ACC112 (cell line): ENCODE data around the gene RPP38.

ENCODE experiments used
- H2AFZ ChIP-seq: fragments of 200-600 bp; sonication (generic); one replicate; pipeline ENCODE4 v1.6.0; 2017; ENCODE audit warnings: antibody characterized with exemption, low read length; ENCODE audit not compliant: unreplicated experiment
- H3K27ac ChIP-seq: fragments of 200-600 bp; sonication (generic); 2 replicates; pipeline ENCODE4 v1.5.1; 2014; ENCODE audit warnings: low read depth, mild to moderate bottlenecking, antibody characterized with exemption, low read length, moderate library complexity
- H3K27me3 ChIP-seq: fragments of 200-600 bp; sonication (generic); 2 replicates; pipeline ENCODE4 v1.6.1; 2014; ENCODE audit warnings: mild to moderate bottlenecking, antibody characterized with exemption, low read length, moderate library complexity, mixed read lengths; ENCODE audit not compliant: insufficient read depth
- H3K36me3 ChIP-seq: fragments of 200-600 bp; sonication (generic); 2 replicates; pipeline ENCODE4 v1.6.1; 2016; ENCODE audit warnings: mild to moderate bottlenecking, antibody characterized with exemption, low read length, moderate library complexity, mixed read lengths; ENCODE audit not compliant: insufficient read depth
- H3K4me1 ChIP-seq: fragments of 200-600 bp; sonication (generic); one replicate; pipeline ENCODE4 v1.6.1; 2016; ENCODE audit warnings: low read length, mixed read lengths; ENCODE audit not compliant: insufficient read depth, unreplicated experiment, control insufficient read depth
- H3K4me3 ChIP-seq: fragments of 200-600 bp; sonication (generic); 2 replicates; pipeline ENCODE4 v1.5.1; 2014; ENCODE audit warnings: mild to moderate bottlenecking, low read depth, low read length
- H3K79me2 ChIP-seq: fragments of 200-600 bp; sonication (generic); one replicate; pipeline ENCODE4 v1.6.0; 2016; ENCODE audit warnings: low read length; ENCODE audit not compliant: control insufficient read depth, unreplicated experiment, insufficient read depth

The RPP38 gene

DNA sequence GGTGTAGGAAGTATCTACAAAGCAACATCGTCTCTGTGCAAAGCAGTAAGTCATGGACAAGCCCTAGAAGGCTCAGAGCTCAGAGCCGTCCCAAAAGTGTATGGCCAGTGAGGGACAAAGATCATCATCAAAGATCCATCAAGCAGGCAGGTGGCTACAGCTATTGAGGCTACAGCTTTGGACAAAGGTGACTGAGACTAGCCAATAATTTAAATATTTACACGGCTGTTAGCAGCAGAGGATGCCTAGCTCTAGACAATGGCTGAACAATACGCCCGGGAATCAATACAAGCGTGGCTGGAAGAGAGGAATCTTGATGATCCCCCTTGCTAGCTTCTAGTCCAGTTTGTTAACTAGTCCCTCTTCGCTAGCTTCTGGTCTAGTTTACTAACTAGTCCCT, 53.4 kb downstream of the RPP38 start:
- Histone ChIP-seq H3K27ac (no peak overlapping the region), H3K79me2 (peaks cover 49% of the 10 kb centered on the region), H3K27me3 (no peaks in the 10 kb centered on the region), H3K4me3 (no peak overlapping the region), H3K4me1 (peaks cover 6% of the 10 kb centered on the region), H3K36me3 (no peaks in the 10 kb centered on the region), H2AFZ (no peak overlapping the region)

DNA sequence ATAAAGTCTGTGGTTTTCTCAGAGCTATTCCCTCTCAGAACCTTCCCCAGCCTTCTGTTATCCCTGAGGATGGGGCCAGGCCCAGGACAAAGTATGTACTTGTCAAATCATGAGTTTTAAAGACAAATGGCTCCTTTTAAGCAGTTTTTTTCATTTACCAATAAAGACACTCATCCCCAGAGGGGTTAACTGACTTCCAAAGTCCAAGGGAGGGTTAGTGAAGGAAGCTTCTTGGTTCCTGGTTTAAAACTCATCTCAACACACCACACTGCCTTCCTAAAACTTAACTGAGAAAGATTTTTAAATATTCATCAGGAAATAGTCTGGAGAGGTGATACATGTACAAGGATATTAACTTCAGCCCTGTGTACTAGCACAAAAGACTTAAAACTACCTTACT, 55.4 kb downstream of the RPP38 start:
- Histone ChIP-seq H3K79me2 (peaks cover 46% of the 10 kb centered on the region), H3K27me3 (no peaks in the 10 kb centered on the region), H3K4me1 (peaks cover under 1% of the 10 kb centered on the region), H3K27ac (no peak overlapping the region), H2AFZ (no peak overlapping the region), H3K4me3 (no peak overlapping the region), H3K36me3 (no peaks in the 10 kb centered on the region)
